Kidney (tissue), 14 donors: ENCODE measurements around the gene EPHB3. TPM values are rescaled to one million over a fixed set of nuclear protein-coding genes. Genes with fewer than 3 reads are reported as not detected.
A peak's percentile ranks its signal among the peaks of the same experiment; 100 is the strongest.

Experiments used
- DNase-seq, 5 donors: peaks; one replicate each; pipeline ENCODE4 v3.0.0-alpha.2; 2013 to 2020
- FAIRE-seq: peaks from 2 replicates; lab custom pipeline; 2012; peaks lifted over from hg19 to GRCh38; lab: Jason Lieb, UNC
- H3K27ac ChIP-seq, 2 donors: one replicate each; pipeline ENCODE4 v1.7.0; 2013; ENCODE audit warnings: low read depth in 2 of 2, low read length in 2 of 2, inconsistent platforms in 1 of 2
- H3K27me3 ChIP-seq: one replicate; pipeline ENCODE4 v1.7.1; 2013; ENCODE audit warnings: low read length, inconsistent platforms; ENCODE audit not compliant: control insufficient read depth, insufficient read depth
- H3K36me3 ChIP-seq, 3 donors: one replicate each; pipeline versions ENCODE4 v1.7.0 to v1.7.1; 2013; ENCODE audit warnings: low read length in 3 of 3, control low read depth in 1 of 3, inconsistent platforms in 1 of 3; ENCODE audit not compliant: insufficient read depth in 3 of 3, control insufficient read depth in 2 of 3
- H3K4me1 ChIP-seq, 3 donors: one replicate each; pipeline versions ENCODE4 v1.7.0 to v1.7.1; 2013; ENCODE audit warnings: low read length in 3 of 3, inconsistent platforms in 1 of 3, low read depth in 1 of 3; ENCODE audit not compliant: control insufficient read depth in 2 of 3, insufficient read depth in 2 of 3
- H3K4me3 ChIP-seq, 3 donors: one replicate each; pipeline versions ENCODE4 v1.7.0 to v1.8.1; 2013; ENCODE audit warnings: low read length in 3 of 3, control low read depth in 1 of 3, inconsistent platforms in 1 of 3
- H3K9ac ChIP-seq, 3 donors: one replicate each; pipeline versions ENCODE4 v1.7.0 to v1.7.1; 2013; ENCODE audit warnings: low read length in 3 of 3, control low read depth in 1 of 3, inconsistent platforms in 1 of 3
- H3K9me3 ChIP-seq, 3 donors: one replicate each; pipeline versions ENCODE4 v1.7.0 to v1.7.1; 2013; ENCODE audit warnings: low read length in 3 of 3, control low read depth in 1 of 3, inconsistent platforms in 1 of 3; ENCODE audit not compliant: control insufficient read depth in 2 of 3, insufficient read depth in 1 of 3
- CTCF ChIP-seq: IDR thresholded peaks from 3 replicates; pipeline ENCODE4 v1.5.1; 2012; ENCODE audit warnings: mild to moderate bottlenecking, moderate library complexity, borderline replicate concordance; ENCODE audit not compliant: insufficient read depth; ENCODE audit errors: extremely low read depth
- intact Hi-C: fragments of 100-400 bp; cut with DNase I; formaldehyde crosslinking; loops from one replicate; pipeline ENCODE4 v1.11.1; 2022
- polyA plus RNA-seq: library from polyadenylated mRNA; stranded (reverse); fragments of 350-450 nt; fragmentation: Illumina TruSeq; extraction: RNeasy Lipid Tissue Mini Kit (QIAGEN cat#74804); gene quantifications from one replicate; pipeline ENCODE4 v1.2.3, GENCODE V29; 2014; ENCODE audit warnings: low read depth, low replicate concordance; ENCODE audit not compliant: insufficient read depth
- total RNA-seq: library from RNA; stranded (reverse); fragmentation: NEBNext Ultra II Directional; extraction: Animal tissue kit (Norgen Biotek cat#: 25700); gene quantifications from one replicate; pipeline ENCODE4 v1.2.1, GENCODE V29; 2021
- donor health status: control.
- donor health status: control.
- donor health status: control.
- donor health status: control.
- donor health status: control.
- donor health status: DM: yes; HTN: yes; CAD: no.
- donor health status: Normal renal cell carcinoma (clear cell type).

EPHB3 gene
- total and polyA plus RNA-seq, 2 donors from 2014 or later: 1.4 to 3.8 TPM

DNA sequence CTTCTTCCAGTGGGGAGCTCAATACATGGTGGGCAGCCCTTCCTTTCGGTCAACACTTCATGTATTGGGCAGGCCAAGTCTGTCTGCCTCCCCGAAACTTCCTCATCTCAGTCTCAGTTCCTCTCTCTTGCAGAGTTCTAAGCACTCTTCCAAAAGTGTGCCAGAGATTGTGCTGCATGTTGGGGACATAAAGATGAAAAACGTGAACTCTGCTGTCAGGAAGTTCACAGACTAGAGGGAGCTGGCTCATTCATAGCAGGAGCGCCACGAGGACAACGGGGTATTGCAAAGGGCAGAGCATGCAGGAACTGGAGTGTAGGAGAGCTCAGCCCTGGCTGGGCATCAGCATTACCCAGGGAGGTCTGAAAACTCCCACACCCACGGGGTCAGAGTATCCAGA, 15.3 kb upstream of the EPHB3 start:
- FAIRE-seq (no peak), DNase-seq (peak in 1 of 5 donors; percentile 29)
- Histone ChIP-seq H3K27ac (no peak overlapping the region), H3K9ac (no peak overlapping the region), H3K4me3 (no peak overlapping the region), H3K36me3 (no peaks in the 10 kb centered on the region), H3K27me3 (no peaks in the 10 kb centered on the region), H3K4me1 (peaks cover 0 to 2% (median 0%) of the 10 kb centered on the region in 3 donors), H3K9me3 (no peaks in the 10 kb centered on the region)
- TF ChIP-seq CTCF: no peak
- intact Hi-C loops: loop anchor here (10.0 kb wide), 1 partner anchor 171 kb away; the partner anchor contains the start of gene THPO

DNA sequence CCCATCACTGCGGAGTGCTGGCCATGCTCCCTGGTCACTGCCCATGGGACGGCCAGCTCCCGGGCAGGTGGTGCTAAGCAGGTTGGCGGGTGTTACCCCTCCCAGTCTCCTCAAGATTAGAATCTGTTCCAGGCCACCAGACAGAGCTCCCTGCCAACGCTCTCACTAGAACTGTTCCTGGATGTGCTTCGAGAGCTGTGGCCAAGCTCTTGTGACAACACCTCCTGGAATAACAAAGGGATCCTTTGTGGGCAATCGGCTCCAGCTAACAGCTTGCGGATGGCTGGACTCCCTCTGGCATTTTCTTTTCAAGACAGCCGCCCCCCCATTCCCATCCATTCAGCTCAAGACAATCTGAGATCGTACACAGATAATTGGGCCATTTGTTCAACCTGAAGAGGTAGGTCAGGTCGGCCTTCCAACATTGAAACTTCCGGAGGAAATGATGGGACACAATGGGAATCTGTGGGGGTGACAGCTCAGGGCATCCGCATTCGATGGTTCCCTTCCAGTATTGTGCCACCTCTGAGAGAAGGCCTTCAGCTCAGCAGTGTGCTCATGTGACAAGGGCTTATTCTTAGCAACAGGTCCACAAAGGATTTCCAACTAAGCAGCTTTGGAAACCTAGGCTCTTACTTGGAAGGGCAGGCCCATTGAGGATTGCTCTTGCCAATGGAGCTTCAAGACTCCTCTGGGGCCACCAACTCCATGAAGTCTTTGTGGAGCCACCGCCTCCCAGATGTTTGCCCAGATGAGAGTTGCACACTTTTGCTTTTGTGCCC, 11.6 kb upstream of the EPHB3 start:
- FAIRE-seq: no peak
- intact Hi-C loops: loop anchor here (10.0 kb wide), 1 partner anchor 175 kb away; the partner anchor contains the start of gene THPO
- TF ChIP-seq CTCF: no peak

DNA sequence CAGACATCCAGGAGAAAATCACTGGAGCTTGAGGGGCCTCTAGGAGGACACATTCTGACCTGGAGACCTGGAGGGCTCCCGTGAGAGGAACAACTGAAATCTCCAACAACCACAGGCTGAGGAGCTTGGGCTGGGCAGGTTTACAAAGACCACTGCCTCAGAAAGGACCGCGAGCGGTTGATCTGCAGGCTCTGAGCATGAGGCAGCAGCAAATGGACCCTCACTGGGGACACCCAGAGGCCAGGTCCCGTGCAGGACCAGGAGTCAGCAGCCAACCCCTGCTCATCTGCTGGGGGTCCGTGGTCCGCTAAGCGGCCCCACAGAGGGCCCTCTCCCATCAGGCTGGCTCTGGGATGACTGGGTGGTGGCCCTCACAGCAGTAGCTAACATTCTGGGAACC, 10.5 kb upstream of the EPHB3 start:
- FAIRE-seq (no peak), DNase-seq (no peak)
- Histone ChIP-seq H3K9ac (no peak overlapping the region), H3K36me3 (no peaks in the 10 kb centered on the region), H3K27ac (no peak overlapping the region), H3K9me3 (no peaks in the 10 kb centered on the region), H3K27me3 (no peaks in the 10 kb centered on the region), H3K4me3 (no peak overlapping the region), H3K4me1 (no peaks in the 10 kb centered on the region)
- TF ChIP-seq CTCF: no peak
- intact Hi-C loops: no loop called here

More for the DNA sequence above, 11.6 kb upstream of the EPHB3 start:
- no peaks in the 10 kb centered on the region for H3K36me3 ChIP-seq
- H3K4me3 ChIP-seq: no peak overlapping the region
- H3K27me3 ChIP-seq: no peaks in the 10 kb centered on the region
- no peaks in the 10 kb centered on the region for H3K9me3 ChIP-seq
- no peak overlapping the region for H3K27ac ChIP-seq
- H3K9ac ChIP-seq: no peak overlapping the region
- H3K4me1 ChIP-seq: no peaks in the 10 kb centered on the region
- DNase-seq: peak in 2 of 5 donors; percentile 52 to 56
